Right ventricle myocardium inferior (tissue), 1 donor: ENCODE data around the gene SLC38A7. TPM values are rescaled to one million over a fixed set of nuclear protein-coding genes. Genes with fewer than 3 reads are reported as not detected.
"Not testable (repeated sequence)": the region's sequence is repeated elsewhere in the genome, so short reads cannot be mapped to it uniquely, and the experiment has no call there.

ENCODE experiments used
- ATAC-seq: fragments of 200-7000 bp; cut with Tn5 transposase; one replicate; pipeline ENCODE4 v1.9.1; 2020; ENCODE audit warnings: mild to moderate bottlenecking, moderate library complexity
- DNase-seq: peaks from one replicate; pipeline ENCODE4 v3.0.0; 2021; ENCODE audit errors: missing footprints
- intact Hi-C: fragments of 100-400 bp; cut with DNase I; formaldehyde crosslinking; loops from one replicate; pipeline ENCODE4 v1.11.0; 2022
- long read RNA-seq: library from polyadenylated mRNA; unstranded; transcript quantifications from one replicate; pipeline ENCODE4 v2.0.0, GENCODE V29; 2021
- total RNA-seq: library from RNA; stranded (reverse); fragmentation: NEBNext Ultra II Directional; extraction: Animal tissue kit (Norgen Biotek cat#: 25700); gene quantifications from one replicate; pipeline ENCODE4 v1.2.1, GENCODE V29; 2021
- donor health status: DM: no; HTN: yes; CAD: no; lungs with severe emphysema.

SLC38A7 gene
- total RNA-seq = 32.7 TPM
- long read RNA-seq, full-length matches to known transcripts = 15 of 26 reads
- long read RNA-seq, partial matches to known transcripts = 4 of 26 reads
- long read RNA-seq, other reads (novel, unspliced or antisense) = 7 of 26 reads

GRCh38 chr16:58684354-58685083, at the start of gene SLC38A7:
Gene SLC38A7 (minus strand): TSS chr16:58684770. CDS start chr16:58680126, 4,644 bp downstream.
- intact Hi-C loops = loop anchor here (5.0 kb wide), 1 partner anchor 48 kb away; the partner anchor contains the start of gene GOT2
- ATAC-seq = peak; percentile 93

GRCh38 chr16:58733671-58734458, 49.3 kb upstream of the SLC38A7 start, which contains the start of gene GOT2:
Gene GOT2 (minus strand): TSS chr16:58734316. CDS start chr16:58734228, 88 bp downstream.
- DNase-seq = peak; percentile 89
- intact Hi-C loops = loop anchor here (2.0 to 10.0 kb wide), 3 partner anchors 23 to 219 kb away; partner anchors contain the start of genes SETD6 and SLC38A7
- peak; percentile 98 for ATAC-seq

More at GRCh38 chr16:58684354-58685083, at the start of gene SLC38A7:
- peak; percentile 94 for DNase-seq

GRCh38 chr16:58733248-58733670, 48.7 kb upstream of the SLC38A7 start:
- ATAC-seq = peak; percentile 44
- intact Hi-C loops = loop anchor here (5.0 to 10.0 kb wide), 2 partner anchors 51 to 218 kb away; partner anchors contain the start of genes SETD6 and SLC38A7

GRCh38 chr16:58732545-58733247, 48.1 kb upstream of the SLC38A7 start:
- intact Hi-C loops = loop anchor here (5.0 to 10.0 kb wide), 2 partner anchors 50 to 218 kb away; partner anchors contain the start of genes SETD6 and SLC38A7
- DNase-seq (no peak), ATAC-seq (no peak)

More at GRCh38 chr16:58733248-58733670, 48.7 kb upstream of the SLC38A7 start:
- no peak for DNase-seq

- intact Hi-C loops = loop anchor here (5.0 to 10.0 kb wide), 2 partner anchors 49 to 216 kb away; partner anchors contain the start of genes SETD6 and SLC38A7
- DNase-seq = no peak
- no peak for ATAC-seq
Measured at GRCh38 chr16:58730724-58731370, 46.3 kb upstream of the SLC38A7 start.

- ATAC-seq (peak; percentile 33), DNase-seq (no peak)
- intact Hi-C loops = no loop called here
Measured at GRCh38 chr16:58727796-58728568, 43.4 kb upstream of the SLC38A7 start.

GRCh38 chr16:58727028-58727781, 42.6 kb upstream of the SLC38A7 start:
- DNase-seq (no peak), ATAC-seq (peak; percentile 11)
- intact Hi-C loops = no loop called here

GRCh38 chr16:58723109-58723508, 38.5 kb upstream of the SLC38A7 start:
- intact Hi-C loops = no loop called here
- no peak for ATAC-seq
- DNase-seq = no peak

- ATAC-seq (no peak), DNase-seq (no peak)
- intact Hi-C loops = no loop called here
Measured at GRCh38 chr16:58717994-58718393, 33.4 kb upstream of the SLC38A7 start.

GRCh38 chr16:58716468-58716867, 31.9 kb upstream of the SLC38A7 start:
- intact Hi-C loops = no loop called here
- no peak for ATAC-seq

GRCh38 chr16:58713742-58714141, 29.2 kb upstream of the SLC38A7 start:
- intact Hi-C loops = no loop called here
- no peak for ATAC-seq

More at GRCh38 chr16:58716468-58716867, 31.9 kb upstream of the SLC38A7 start:
- DNase-seq = no peak

GRCh38 chr16:58709333-58709732, 24.8 kb upstream of the SLC38A7 start:
- DNase-seq (no peak), ATAC-seq (no peak)
- intact Hi-C loops = no loop called here

More at GRCh38 chr16:58713742-58714141, 29.2 kb upstream of the SLC38A7 start:
- DNase-seq = no peak

GRCh38 chr16:58699151-58699550, 14.6 kb upstream of the SLC38A7 start:
- ATAC-seq (no peak), DNase-seq (no peak)
- intact Hi-C loops = no loop called here

GRCh38 chr16:58695368-58695767, 10.8 kb upstream of the SLC38A7 start:
- DNase-seq = no peak
- ATAC-seq = no peak
- intact Hi-C loops = no loop called here

- intact Hi-C loops = no loop called here
- ATAC-seq = no peak
- no peak for DNase-seq
Measured at GRCh38 chr16:58692450-58692849, 7.9 kb upstream of the SLC38A7 start.

- ATAC-seq, DNase-seq: not testable (repeated sequence)
Measured at GRCh38 chr16:58686985-58687706, 2.6 kb upstream of the SLC38A7 start.

More at GRCh38 chr16:58686985-58687706, 2.6 kb upstream of the SLC38A7 start:
- intact Hi-C loops = not testable (repeated sequence)
